IPS DF 6.9 (cell line): ENCODE measurements around the gene TMPRSS6.

Experiments used
- DNase-seq: peaks from one replicate; pipeline ENCODE4 v3.0.0-alpha.2; 2013; ENCODE audit warnings: low read depth, low spot score
- H3K27ac ChIP-seq: one replicate; pipeline ENCODE4 v1.5.1; 2013; ENCODE audit warnings: low read length, control low read depth
- H3K27me3 ChIP-seq: 2 replicates; pipeline ENCODE4 v1.6.1; 2013; ENCODE audit warnings: mild to moderate bottlenecking, low read length; ENCODE audit not compliant: control insufficient read depth, insufficient read depth
- H3K36me3 ChIP-seq: 2 replicates; pipeline ENCODE4 v1.6.1; 2013; ENCODE audit warnings: low read length; ENCODE audit not compliant: control insufficient read depth, insufficient read depth
- H3K4me1 ChIP-seq: 2 replicates; pipeline ENCODE4 v1.6.1; 2013; ENCODE audit warnings: low read length; ENCODE audit not compliant: control insufficient read depth, insufficient read depth
- H3K4me3 ChIP-seq: 2 replicates; pipeline ENCODE4 v1.5.1; 2013; ENCODE audit warnings: mild to moderate bottlenecking, low read length
- H3K9me3 ChIP-seq: 2 replicates; pipeline ENCODE4 v1.6.1; 2013; ENCODE audit warnings: low read length, inconsistent platforms; ENCODE audit not compliant: control insufficient read depth, insufficient read depth
- WGBS: extraction: QIAGEN DNeasy Blood & Tissue Kit; methylation state at CpG from one replicate; pipeline ENCODE4 v1.1.7; 2013; ENCODE audit warnings: mixed read lengths, missing lambda C conversion rate; ENCODE audit not compliant: insufficient read length, insufficient coverage; 5-methylcytosine and 5-hydroxymethylcytosine counted together

The TMPRSS6 gene

GRCh38 chr22:37043828-37044538 lies 65.5 kb downstream of the TMPRSS6 start:
- no CpG with 5 or more reads among the region's 17 CpGs for WGBS
- peaks cover 8% of the 10 kb centered on the region for H3K4me1 ChIP-seq
- no peaks in the 10 kb centered on the region; the same call in 1 of the 2 replicates for H3K9me3 ChIP-seq
- H3K4me3 ChIP-seq = no peak overlapping the region
- H3K27me3 ChIP-seq = no peaks in the 10 kb centered on the region
- no peak overlapping the region for H3K27ac ChIP-seq
- no peaks in the 10 kb centered on the region for H3K36me3 ChIP-seq
- no peak for DNase-seq

- H3K4me3 ChIP-seq = no peak overlapping the region
- H3K4me1 ChIP-seq = peaks cover 8% of the 10 kb centered on the region
- H3K27me3 ChIP-seq = no peaks in the 10 kb centered on the region
- no peaks in the 10 kb centered on the region for H3K36me3 ChIP-seq
- WGBS = no CpG with 5 or more reads among the region's 7 CpGs
- H3K9me3 ChIP-seq = no peaks in the 10 kb centered on the region; the same call in 1 of the 2 replicates
- H3K27ac ChIP-seq = no peak overlapping the region
- no peak for DNase-seq
Measured at GRCh38 chr22:37043209-37043827, 66.2 kb downstream of the TMPRSS6 start.

GRCh38 chr22:37039466-37039865 lies 70.0 kb downstream of the TMPRSS6 start:
- Histone ChIP-seq H3K4me3 (no peak overlapping the region), H3K36me3 (no peaks in the 10 kb centered on the region), H3K4me1 (peaks cover 6% of the 10 kb centered on the region), H3K9me3 (no peaks in the 10 kb centered on the region; the same call in none of the 2 replicates), H3K27ac (no peak overlapping the region), H3K27me3 (no peaks in the 10 kb centered on the region)
- no peak for DNase-seq
- no CpG with 5 or more reads among the region's 2 CpGs for WGBS

GRCh38 chr22:37037669-37038068 lies 71.8 kb downstream of the TMPRSS6 start:
- DNase-seq = no peak

GRCh38 chr22:37036655-37037377 lies 72.7 kb downstream of the TMPRSS6 start:
- Histone ChIP-seq H3K27ac (no peak overlapping the region), H3K36me3 (no peaks in the 10 kb centered on the region), H3K27me3 (no peaks in the 10 kb centered on the region), H3K9me3 (no peaks in the 10 kb centered on the region; the same call in 1 of the 2 replicates), H3K4me3 (no peak overlapping the region), H3K4me1 (0 out of 2 replicates have a peak, but pooled peaks cover 1% of the 10 kb centered on the region)
- WGBS = no CpG with 5 or more reads among the region's 11 CpGs
- no peak for DNase-seq

More at GRCh38 chr22:37037669-37038068, 71.8 kb downstream of the TMPRSS6 start:
- Histone ChIP-seq H3K9me3 (no peaks in the 10 kb centered on the region; the same call in 1 of the 2 replicates), H3K27me3 (no peaks in the 10 kb centered on the region), H3K36me3 (no peaks in the 10 kb centered on the region), H3K4me1 (no peaks in the 10 kb centered on the region), H3K4me3 (no peak overlapping the region), H3K27ac (no peak overlapping the region)
- WGBS = no CpG with 5 or more reads among the region's 14 CpGs

- WGBS = no CpG with 5 or more reads among the region's 23 CpGs
- no peaks in the 10 kb centered on the region; the same call in 1 of the 2 replicates for H3K9me3 ChIP-seq
- DNase-seq = no peak
- no peaks in the 10 kb centered on the region for H3K27me3 ChIP-seq
- peaks cover 7% of the 10 kb centered on the region for H3K36me3 ChIP-seq
- 0 out of 2 replicates have a peak, but pooled peaks cover 1% of the 10 kb centered on the region for H3K4me1 ChIP-seq
- H3K27ac ChIP-seq = no peak overlapping the region
- H3K4me3 ChIP-seq = no peak overlapping the region
Measured at GRCh38 chr22:37033605-37034430, 75.7 kb downstream of the TMPRSS6 start.

GRCh38 chr22:37032535-37033460 lies 76.7 kb downstream of the TMPRSS6 start:
- Histone ChIP-seq H3K36me3 (peaks cover 7% of the 10 kb centered on the region), H3K9me3 (no peaks in the 10 kb centered on the region; the same call in 1 of the 2 replicates), H3K27ac (no peak overlapping the region), H3K4me3 (no peak overlapping the region), H3K4me1 (0 out of 2 replicates have a peak, but pooled peaks cover 1% of the 10 kb centered on the region), H3K27me3 (no peaks in the 10 kb centered on the region)
- DNase-seq = no peak
- WGBS = no CpG with 5 or more reads among the region's 18 CpGs

- H3K4me3 ChIP-seq = no peak overlapping the region
- DNase-seq = no peak
- WGBS = no CpG with 5 or more reads among the region's 2 CpGs
Measured at GRCh38 chr22:37032134-37032534, 77.4 kb downstream of the TMPRSS6 start.

GRCh38 chr22:37030560-37031281 lies 78.8 kb downstream of the TMPRSS6 start:
- Histone ChIP-seq H3K36me3 (peaks cover 13% of the 10 kb centered on the region), H3K27ac (no peak overlapping the region), H3K4me1 (0 out of 2 replicates have a peak, but pooled peaks cover 1% of the 10 kb centered on the region), H3K9me3 (no peaks in the 10 kb centered on the region), H3K27me3 (no peaks in the 10 kb centered on the region), H3K4me3 (no peak overlapping the region)
- no peak for DNase-seq
- WGBS = no CpG with 5 or more reads among the region's 14 CpGs

More at GRCh38 chr22:37032134-37032534, 77.4 kb downstream of the TMPRSS6 start:
- Histone ChIP-seq H3K36me3 (peaks cover 7% of the 10 kb centered on the region), H3K4me1 (0 out of 2 replicates have a peak, but pooled peaks cover 1% of the 10 kb centered on the region), H3K27ac (no peak overlapping the region), H3K9me3 (no peaks in the 10 kb centered on the region; the same call in 1 of the 2 replicates), H3K27me3 (no peaks in the 10 kb centered on the region)
